ENCODE data around the gene FOXO3B.
"Not testable (repeated sequence)": the region's sequence is repeated elsewhere in the genome, so short reads cannot be mapped to it uniquely, and the experiment has no call there.

DNA sequence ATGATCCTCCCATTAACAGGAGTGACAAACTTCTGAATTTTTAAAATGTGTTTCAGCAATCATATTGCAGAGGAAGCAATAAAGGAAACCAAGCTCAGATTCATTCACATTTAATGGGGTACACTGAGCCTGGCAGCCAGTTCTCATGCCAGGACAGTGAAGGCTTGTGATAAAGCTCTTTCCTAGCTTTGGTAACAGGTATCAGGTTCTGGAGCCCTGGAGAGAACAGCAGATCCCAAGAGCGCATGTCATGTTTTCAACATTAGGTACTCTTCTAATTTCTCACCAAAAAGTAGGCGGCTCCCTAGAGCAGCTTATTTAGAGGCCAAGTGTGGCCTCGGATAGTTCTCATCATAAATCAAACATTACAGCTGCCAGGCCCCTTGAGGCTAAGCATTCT lies 14.6 kb downstream of the FOXO3B start:
- not testable (repeated sequence) for TF ChIP-seq TAF1, POLR2AphosphoS5, POLR2A (IDR thresholded peaks at IDR 0.05; ENCODE audit: low read depth, low read length)
